HG03175 (cell line): Measurements from ENCODE around the gene ARID1A.

Source experiments
- ATAC-seq: cut with Tn5 transposase; IDR thresholded peaks from one replicate; pipeline ENCODE4 v1.9.1; 2021; ENCODE audit warnings: mild to moderate bottlenecking, moderate library complexity; ENCODE audit not compliant: unreplicated experiment

ARID1A gene

GRCh38 chr1:26822737-26823395 is 127.1 kb downstream of the ARID1A start:
- ATAC-seq, result no peak

DNA sequence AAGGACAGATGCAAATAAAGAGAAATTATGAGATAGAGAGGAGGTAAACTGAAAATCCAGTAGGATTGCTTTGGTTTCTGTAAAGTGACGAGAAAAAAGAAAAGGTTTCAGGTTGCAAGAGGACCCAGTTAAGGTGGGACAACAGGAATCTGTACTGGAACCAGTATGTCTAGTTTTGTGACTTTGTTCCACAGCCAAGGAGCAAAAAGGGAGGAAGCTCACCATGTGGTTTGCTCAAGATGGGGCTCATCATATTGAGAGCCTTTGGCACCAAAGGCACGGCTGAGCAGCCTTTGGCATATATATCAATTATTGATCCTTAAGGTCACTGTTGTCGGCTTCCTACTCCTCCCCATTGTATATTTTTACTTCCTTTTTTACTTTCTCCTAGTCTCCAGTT is 128.9 kb downstream of the ARID1A start:
- ATAC-seq, result no peak

- peak; percentile 79 for ATAC-seq
These were observed 130.7 kb downstream of the ARID1A start, which contains the start of gene ZDHHC18 for GRCh38 chr1:26826261-26827105. Gene ZDHHC18, plus strand, starts transcription at chr1:26826688. Its CDS starts 117 bp downstream, at chr1:26826805.

GRCh38 chr1:26827106-26827604 is 131.3 kb downstream of the ARID1A start:
- ATAC-seq, result no peak

DNA sequence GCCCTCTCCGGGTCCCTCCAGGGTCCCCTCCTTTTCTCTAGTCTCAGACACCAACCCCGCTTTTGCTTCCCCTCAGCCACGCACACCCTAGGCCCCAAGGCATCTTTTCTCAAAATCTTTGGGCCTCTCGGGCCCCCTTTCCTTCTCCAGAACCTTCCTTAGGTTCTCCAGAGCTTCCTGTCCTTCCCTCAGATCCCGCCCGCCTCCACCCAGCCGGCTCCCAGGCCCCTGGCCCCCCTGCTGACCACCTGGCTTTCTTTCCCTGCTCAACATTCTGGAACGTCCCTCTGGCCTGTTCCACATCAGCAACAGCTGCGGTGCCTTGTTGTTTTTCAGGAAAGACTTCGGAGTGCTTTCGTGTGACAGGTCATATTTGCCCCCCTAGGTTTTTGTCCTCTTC is 131.8 kb downstream of the ARID1A start:
- no peak for ATAC-seq

GRCh38 chr1:26828411-26828991 is 132.7 kb downstream of the ARID1A start:
- no peak for ATAC-seq

GRCh38 chr1:26829184-26829911 is 133.5 kb downstream of the ARID1A start:
- no peak for ATAC-seq

DNA sequence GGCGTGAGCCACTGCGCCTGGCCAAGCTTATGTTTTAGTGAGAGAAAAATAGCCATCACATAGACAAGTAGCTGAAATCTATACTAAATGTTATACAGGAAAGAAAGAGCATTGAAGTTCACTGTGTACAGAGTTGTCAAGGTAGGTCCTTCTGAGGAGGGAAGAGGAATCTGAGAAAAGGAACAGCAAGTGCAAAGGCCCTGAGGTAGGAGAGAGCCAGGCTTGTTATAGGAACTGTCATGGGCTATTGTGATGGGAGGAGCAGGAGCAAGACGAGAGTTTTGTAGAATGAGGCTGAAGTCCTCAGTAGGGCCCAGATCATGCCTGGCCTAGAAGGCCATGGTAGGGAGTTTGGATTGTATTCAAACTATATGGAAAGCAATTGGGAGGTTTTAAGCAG is 135.2 kb downstream of the ARID1A start:
- ATAC-seq, result no peak
